HG03097 (cell line): ENCODE data around the gene CCDC136.
A peak's percentile ranks its signal among the peaks of the same experiment; 100 is the strongest.

Experiments used
- ATAC-seq: cut with Tn5 transposase; IDR thresholded peaks from one replicate; pipeline ENCODE4 v1.9.1; 2021; ENCODE audit not compliant: unreplicated experiment, low FRiP score

Gene CCDC136

DNA sequence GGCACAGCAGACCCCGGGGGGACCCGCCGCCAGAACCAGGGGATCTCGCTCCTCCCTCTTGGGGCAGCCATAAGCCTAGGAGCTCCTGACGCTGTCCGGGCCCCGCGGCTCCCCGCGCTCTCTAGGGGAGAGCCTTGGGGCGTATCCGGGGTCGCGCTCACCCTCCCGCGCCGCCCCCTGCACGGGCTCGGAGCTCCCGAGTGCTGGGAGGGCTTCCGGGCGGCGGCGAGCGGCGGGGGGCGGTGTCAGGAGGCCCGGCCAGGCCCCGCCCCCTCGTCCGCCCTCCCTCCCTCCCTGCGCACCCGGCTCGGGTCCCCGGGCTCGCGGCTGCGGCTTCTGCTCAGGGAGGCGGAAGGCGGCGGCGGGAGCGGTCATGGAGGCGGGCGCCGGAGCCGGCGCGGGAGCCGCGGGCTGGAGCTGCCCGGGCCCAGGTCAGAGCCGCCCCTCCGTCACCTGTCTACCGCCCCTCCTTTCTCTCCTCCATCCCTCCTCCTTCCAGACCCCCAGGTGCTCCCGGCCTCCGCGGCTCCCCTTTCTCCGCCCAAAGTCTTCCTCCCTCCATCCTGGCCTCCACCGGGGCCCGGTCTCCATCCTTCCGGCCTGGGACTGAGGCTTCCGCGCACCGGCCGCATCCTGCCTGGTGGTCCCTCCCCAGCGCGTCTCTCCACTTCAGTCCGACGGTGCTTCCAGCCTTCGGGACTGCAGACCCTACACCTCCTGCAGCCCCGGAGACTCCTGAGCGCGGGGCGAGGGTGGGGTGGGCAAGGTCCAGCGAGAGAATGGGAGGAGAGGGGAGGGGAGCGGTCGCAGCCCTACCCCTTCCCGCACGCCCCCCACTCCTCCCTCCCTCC lies at the start of gene CCDC136:
Gene CCDC136 (plus strand): TSS at position 848 of the 851 bp plus-strand sequence. CDS start 444 bp downstream, outside the sequence.
- peak; percentile 76 for ATAC-seq

- no peak for ATAC-seq
Observed at GRCh38 chr7:128742206-128742605, 49.6 kb upstream of the CCDC136 start.

DNA sequence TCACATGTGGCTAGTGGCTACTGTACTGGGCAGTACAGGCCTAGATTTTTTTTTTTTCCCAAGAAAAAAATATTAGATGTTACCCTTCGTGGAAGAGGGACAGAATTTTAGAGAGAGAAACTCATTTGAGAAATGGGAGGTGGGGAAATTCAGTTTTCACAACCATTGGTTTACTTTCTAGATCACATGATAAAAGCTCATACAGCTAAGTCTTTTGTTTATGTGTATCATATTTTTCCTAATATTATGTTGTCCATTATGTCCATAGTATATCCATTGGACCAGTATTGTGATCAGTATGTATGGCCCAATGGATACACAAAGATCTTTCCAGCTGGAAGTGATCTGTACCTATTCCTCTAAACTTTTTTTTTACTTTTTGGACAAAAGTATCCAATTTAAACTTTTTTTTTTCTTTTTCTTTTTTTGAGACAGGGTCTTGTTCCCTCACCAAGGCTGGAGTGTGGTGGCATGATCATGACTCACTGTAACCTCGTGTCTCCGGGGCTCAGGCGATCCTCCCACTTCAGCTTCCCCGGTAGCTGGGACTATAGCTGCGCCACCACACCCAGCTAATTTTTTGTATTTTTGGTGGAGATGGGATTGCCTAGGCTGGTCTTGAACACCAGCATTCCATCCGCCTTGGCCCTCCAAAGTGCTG lies 48.5 kb upstream of the CCDC136 start:
- ATAC-seq: no peak

DNA sequence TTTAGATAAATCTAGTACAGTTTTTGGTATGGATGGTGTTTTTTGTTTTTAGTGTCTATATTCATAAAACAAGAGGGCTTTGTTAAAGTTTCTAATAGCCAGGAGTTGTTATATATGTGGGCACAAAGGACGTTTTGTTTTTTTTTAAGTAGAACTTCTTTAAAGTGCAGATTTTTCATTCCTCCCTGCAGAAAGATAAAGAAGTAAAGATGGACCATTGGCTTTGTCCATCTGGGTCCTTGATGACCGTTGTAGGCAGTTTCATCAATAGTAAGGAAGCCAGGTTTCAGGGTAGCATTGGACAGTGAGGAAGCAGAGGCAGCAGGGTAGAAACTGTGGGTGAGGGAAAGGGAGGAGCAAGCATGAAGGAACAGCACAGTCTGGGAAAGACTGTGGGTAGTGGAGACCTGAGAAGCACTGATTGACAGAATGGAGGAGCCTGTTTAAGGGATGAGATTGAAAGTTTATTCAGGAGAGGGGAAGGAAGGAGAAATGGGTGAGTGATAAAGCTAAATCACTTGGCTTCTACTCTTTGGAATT lies 47.3 kb upstream of the CCDC136 start:
- ATAC-seq: no peak

DNA sequence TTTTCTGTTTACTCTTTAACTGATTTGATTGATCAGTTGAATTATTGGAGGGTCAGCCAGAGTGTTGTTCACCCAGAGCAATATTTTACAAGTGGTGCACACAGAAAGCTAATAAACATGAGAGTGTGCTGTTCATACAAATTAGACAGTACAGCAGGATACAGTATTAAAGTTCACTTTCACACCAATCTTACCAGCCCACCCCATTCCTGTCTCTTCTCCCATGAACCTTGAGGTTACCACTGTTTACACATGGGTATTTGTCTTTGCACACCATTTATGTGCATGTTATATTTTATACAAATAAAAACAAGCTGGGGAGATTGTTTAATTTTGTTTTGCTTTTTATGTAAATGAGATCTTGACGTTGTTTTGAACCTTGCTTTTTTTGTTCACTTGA lies 46.1 kb upstream of the CCDC136 start:
- ATAC-seq: no peak

DNA sequence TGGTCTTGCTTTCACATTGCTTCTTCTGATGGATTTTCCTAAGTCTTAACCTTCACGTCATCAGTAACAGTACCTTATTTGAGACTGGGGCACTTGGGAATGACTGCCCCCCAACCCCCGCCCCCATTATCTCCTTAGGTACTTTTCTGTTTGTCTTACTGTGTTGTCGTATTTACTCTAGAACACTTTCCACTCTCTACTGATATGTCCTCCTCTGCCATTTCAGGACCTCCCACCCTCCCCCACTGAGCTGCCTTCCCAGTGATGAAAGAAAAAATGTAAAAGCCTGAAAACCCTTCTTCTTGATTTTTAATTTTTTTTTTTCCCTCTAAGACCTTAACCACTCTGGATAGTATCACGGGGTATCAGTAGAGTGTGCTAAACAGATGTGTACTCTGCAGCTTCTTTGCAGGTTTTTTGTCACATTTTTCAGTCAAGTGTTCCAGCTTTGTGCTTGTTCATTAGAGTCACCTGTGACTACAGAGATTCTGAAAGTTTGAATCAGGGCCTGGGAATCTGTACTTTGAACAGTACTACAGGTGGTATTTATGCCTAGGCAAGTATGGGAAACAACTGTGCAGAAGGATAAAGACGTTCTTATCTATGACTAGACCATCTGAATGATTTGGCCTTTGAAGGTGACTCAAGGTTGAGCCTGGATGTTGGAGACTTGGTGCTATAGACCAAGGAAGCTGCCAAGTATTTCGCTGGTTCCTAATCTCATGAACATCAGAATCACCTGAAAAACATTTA lies 44.3 kb upstream of the CCDC136 start:
- no peak for ATAC-seq

DNA sequence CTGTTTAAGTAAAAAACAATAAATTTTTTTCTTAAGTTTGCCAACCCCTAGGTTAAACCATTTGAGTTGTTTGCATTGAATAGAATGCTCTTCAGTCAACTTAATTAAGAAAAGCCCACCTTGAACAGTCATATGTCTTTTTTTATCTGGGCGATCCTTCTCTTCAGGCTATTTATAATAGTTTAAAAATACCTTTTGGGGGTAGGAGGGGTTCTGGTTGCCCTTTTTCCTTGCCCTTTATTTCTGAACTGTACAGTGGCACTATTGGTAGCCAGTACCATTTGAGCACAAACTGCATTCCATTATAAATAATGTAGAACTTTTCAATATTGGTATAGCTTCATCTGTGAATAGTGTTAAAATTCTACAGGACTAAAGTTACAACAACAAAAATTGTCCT lies 39.5 kb upstream of the CCDC136 start:
- no peak for ATAC-seq

DNA sequence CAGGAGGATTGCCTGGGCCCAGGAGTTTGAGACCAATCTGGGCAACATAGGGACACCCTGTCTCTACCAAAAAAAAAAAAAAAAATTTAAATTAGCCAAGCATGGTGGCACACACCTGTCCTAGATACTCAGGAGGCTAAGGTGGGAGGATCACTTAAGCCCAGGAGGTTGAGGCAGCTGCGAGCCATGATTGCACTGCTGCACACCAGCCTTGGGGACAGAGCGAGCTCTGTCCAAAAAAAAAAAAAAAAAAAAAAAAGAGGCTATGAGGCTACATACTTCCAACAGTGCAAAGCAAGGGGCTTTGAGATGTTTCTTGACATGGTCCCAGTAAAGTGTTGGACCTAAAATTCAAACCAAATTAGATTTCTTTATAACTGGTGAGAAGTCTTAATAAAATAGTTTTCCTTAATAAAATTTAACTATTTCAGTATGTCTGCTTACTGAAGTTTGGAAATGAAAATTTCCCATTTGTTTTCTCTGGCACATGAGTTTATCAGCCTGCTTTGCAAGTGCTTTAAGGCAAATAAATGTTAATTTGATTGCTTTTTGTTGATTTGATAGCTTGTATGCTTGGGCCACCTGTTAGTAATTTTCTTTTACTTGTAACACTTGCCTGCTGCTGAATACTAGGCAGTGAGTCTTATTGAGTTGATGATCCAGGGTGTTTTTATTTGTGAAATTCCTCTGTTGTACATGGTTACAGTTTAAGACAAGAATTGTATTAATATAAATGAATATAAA lies 36.5 kb upstream of the CCDC136 start:
- ATAC-seq: no peak

GRCh38 chr7:128755819-128756476 lies 35.8 kb upstream of the CCDC136 start:
- no peak for ATAC-seq

- ATAC-seq: no peak
Observed at GRCh38 chr7:128757203-128757602, 34.6 kb upstream of the CCDC136 start.

DNA sequence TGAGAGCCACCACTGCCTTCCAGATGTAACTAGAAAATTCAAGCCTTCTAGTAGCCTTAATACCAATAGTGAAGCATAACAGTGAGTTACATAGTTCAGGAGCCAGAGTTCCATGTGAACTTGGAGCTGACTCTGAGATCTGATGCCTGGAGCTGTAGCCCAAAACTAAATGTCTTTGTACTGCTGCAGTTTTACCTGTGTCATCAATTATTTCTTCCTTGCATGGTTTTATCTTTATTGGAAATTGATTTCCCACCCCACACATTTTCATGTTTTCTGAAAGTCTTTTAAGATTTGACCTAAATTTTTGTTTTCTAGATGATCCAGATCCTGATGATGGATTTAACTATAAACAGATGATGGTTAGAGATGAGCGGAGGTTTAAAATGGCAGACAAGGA lies 33.2 kb upstream of the CCDC136 start:
- ATAC-seq: no peak

DNA sequence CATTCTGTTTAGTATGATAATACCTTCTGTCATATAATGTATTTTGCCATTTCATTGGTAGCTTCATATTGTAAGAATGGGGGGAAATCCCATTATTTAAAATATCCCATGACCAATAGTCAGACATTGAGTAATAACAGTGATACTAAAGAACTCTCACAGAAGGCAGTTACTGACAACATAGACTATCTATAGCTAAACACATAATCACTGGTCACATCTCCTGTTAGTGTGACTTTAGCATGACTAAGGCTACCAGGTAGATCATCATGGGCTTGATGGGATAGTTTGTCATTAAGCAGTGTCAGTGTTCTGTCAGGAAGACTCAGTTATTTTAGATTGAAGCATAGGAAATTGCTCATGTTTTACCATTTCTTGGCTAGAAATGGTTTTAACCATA lies 32.5 kb upstream of the CCDC136 start:
- ATAC-seq: no peak

- no peak for ATAC-seq
Observed at GRCh38 chr7:128763541-128763940, 28.2 kb upstream of the CCDC136 start.

GRCh38 chr7:128767475-128768110 lies 24.2 kb upstream of the CCDC136 start:
- no peak for ATAC-seq

DNA sequence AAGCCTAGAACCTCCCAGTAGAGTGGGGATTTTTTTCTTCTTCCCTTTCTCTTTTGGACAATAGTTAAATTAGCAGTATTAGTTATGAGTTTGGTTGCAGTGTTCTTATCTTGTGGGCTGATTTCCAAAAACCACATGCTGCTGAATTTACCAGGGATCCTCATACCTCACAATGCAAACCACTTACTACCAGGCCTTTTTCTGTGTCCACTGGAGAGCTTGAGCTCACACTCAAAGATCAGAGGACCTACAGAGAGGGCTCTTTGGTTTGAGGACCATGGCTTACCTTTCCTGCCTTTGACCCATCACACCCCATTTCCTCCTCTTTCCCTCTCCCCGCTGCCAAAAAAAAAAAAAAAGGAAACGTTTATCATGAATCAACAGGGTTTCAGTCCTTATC lies 21.5 kb upstream of the CCDC136 start:
- ATAC-seq: no peak

DNA sequence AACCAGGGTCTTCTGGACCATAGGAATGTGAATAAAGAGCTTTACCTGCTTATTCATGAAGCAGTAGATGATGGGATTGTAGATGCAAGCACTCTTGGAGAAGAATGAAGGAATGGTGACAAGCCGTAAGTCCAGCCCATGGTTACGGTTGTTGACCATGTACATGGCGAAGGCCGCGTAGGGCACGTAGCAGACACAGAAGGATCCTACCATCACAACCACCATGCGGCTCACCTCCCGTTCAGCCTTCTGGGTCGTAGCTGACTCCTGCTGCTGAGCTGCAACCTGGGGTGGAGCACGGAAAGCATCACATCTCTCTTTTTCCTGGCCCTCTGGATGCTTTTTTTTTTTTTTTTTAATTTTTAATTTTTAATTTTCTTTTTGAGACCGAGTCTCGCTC lies 18.2 kb upstream of the CCDC136 start:
- ATAC-seq: no peak

GRCh38 chr7:128774029-128774689 lies 17.6 kb upstream of the CCDC136 start:
- no peak for ATAC-seq

GRCh38 chr7:128774921-128775320 lies 16.8 kb upstream of the CCDC136 start:
- no peak for ATAC-seq
